B cell (primary cell): ENCODE data around the gene KLHL1. TPM values are rescaled to one million over a fixed set of nuclear protein-coding genes. Genes with fewer than 3 reads are reported as not detected.

ENCODE experiments used
- ATAC-seq: fragments of 200-7000 bp; cut with Tn5 transposase; one replicate; pipeline ENCODE4 v1.10.0; 2021; ENCODE audit warnings: low read depth, mild to moderate bottlenecking, moderate number of reproducible peaks, moderate library complexity
- CTCF ChIA-PET: fragments of 350-600 bp; sonication (Branson Sonifier 250); formaldehyde crosslinking; loops from one replicate; lab custom pipeline; 2021; ENCODE audit warnings: antibody characterized with exemption, inconsistent platforms; lab: Charles Lee
- POLR2A ChIA-PET: fragments of 350-600 bp; sonication (Branson Sonifier 250); formaldehyde crosslinking; loops from one replicate; lab custom pipeline; 2021; ENCODE audit warnings: antibody characterized with exemption; lab: Charles Lee
- DNase-seq: peaks from one replicate; pipeline ENCODE4 v3.0.0; 2013
- H2AFZ ChIP-seq: 2 replicates; pipeline ENCODE4 v1.6.1; 2012; ENCODE audit warnings: mild to moderate bottlenecking, low read depth, low read length; ENCODE audit not compliant: insufficient read depth, poor library complexity, severe bottlenecking
- H3K27ac ChIP-seq, 2 donors: 1 replicate in 1 of 2; 2 replicates in 1 of 2; pipeline ENCODE4 v1.5.1; 2012 to 2013; ENCODE audit warnings: low read length in 2 of 2, mild to moderate bottlenecking in 2 of 2, moderate library complexity in 1 of 2
- H3K27me3 ChIP-seq, 4 experiments: fragments of 200-600 bp in 1 of 4; sonication (generic) in 1 of 4; replicated peaks in 1 of 4; 1 replicate in 2 of 4; 2 replicates in 2 of 4; pipeline versions ENCODE4 v1.6.1 to v1.7.0; 2013 to 2016; ENCODE audit warnings: low read length in 3 of 4, mild to moderate bottlenecking in 2 of 4, mixed read lengths in 1 of 4, moderate library complexity in 1 of 4; ENCODE audit not compliant: insufficient read depth in 4 of 4, control insufficient read depth in 3 of 4; ENCODE audit errors: control extremely low read depth in 1 of 4
- H3K36me3 ChIP-seq, 2 experiments: replicated peaks in 1 of 2; 1 replicate in 1 of 2; 2 replicates in 1 of 2; pipeline versions ENCODE4 v1.6.1 to v1.7.1; 2013; ENCODE audit warnings: low read length in 1 of 2; ENCODE audit not compliant: insufficient read depth in 2 of 2, control insufficient read depth in 1 of 2; ENCODE audit errors: control extremely low read depth in 1 of 2, extremely low read depth in 1 of 2
- H3K4me1 ChIP-seq, 2 donors: fragments of 200-600 bp in 1 of 2; sonication (generic) in 1 of 2; 1 replicate in 1 of 2; 2 replicates in 1 of 2; pipeline versions ENCODE4 v1.5.1 to v1.6.1; 2013 to 2017; ENCODE audit warnings: low read length in 2 of 2; ENCODE audit not compliant: control insufficient read depth in 2 of 2, insufficient read depth in 2 of 2
- H3K4me2 ChIP-seq: replicated peaks from 2 replicates; pipeline ENCODE3; 2012; ENCODE audit warnings: mild to moderate bottlenecking, low read depth, low read length; ENCODE audit not compliant: poor library complexity, severe bottlenecking
- H3K4me3 ChIP-seq, 5 experiments: fragments of 200-600 bp in 1 of 5; sonication (generic) in 1 of 5; 1 replicate in 3 of 5; 2 replicates in 2 of 5; pipeline versions ENCODE4 v1.5.1 to v1.7.0; 2011 to 2016; ENCODE audit warnings: low read length in 4 of 5, mild to moderate bottlenecking in 4 of 5, low read depth in 2 of 5, control low read depth in 1 of 5, moderate library complexity in 1 of 5; ENCODE audit not compliant: insufficient read depth in 1 of 5; ENCODE audit errors: control extremely low read depth in 1 of 5, extremely low read depth in 1 of 5
- H3K79me2 ChIP-seq: fragments of 200-600 bp; sonication (generic); one replicate; pipeline ENCODE4 v1.6.0; 2016; ENCODE audit warnings: low read length; ENCODE audit not compliant: control insufficient read depth, insufficient read depth
- H3K9ac ChIP-seq: fragments of 200-600 bp; sonication (generic); 2 replicates; pipeline ENCODE4 v1.6.1; 2017; ENCODE audit warnings: mild to moderate bottlenecking, low read length, moderate library complexity
- H3K9me3 ChIP-seq, 3 donors: one replicate each; pipeline versions ENCODE4 v1.6.1 to v1.7.1; 2013; ENCODE audit warnings: low read length in 2 of 3; ENCODE audit not compliant: control insufficient read depth in 2 of 3, insufficient read depth in 1 of 3; ENCODE audit errors: control extremely low read depth in 1 of 3
- H4K20me1 ChIP-seq: 2 replicates; pipeline ENCODE4 v1.6.0; 2012; ENCODE audit warnings: mild to moderate bottlenecking, low read length; ENCODE audit not compliant: insufficient read depth, control insufficient read depth, poor library complexity, severe bottlenecking
- H3K27ac Mint-ChIP-seq: one replicate; pipeline ENCODE4 v1.8.0; 2021; ENCODE audit warnings: mixed read lengths
- H3K27me3 Mint-ChIP-seq: one replicate; pipeline ENCODE4 v1.8.0; 2021; ENCODE audit warnings: mixed read lengths
- H3K4me1 Mint-ChIP-seq: one replicate; pipeline ENCODE4 v1.8.0; 2021; ENCODE audit warnings: mixed read lengths
- H3K4me3 Mint-ChIP-seq: one replicate; pipeline ENCODE4 v1.8.0; 2021; ENCODE audit warnings: mixed read lengths
- H3K9me3 Mint-ChIP-seq: one replicate; pipeline ENCODE4 v1.8.0; 2022; ENCODE audit warnings: mixed read lengths; ENCODE audit not compliant: insufficient read depth
- EZH2 ChIP-seq: IDR thresholded peaks from 2 replicates; pipeline ENCODE4 v1.6.1; 2012; ENCODE audit warnings: borderline replicate concordance, low read depth, mild to moderate bottlenecking, moderate library complexity, low read length; ENCODE audit not compliant: insufficient read depth, poor library complexity, severe bottlenecking
- WGBS: methylation state at CpG from one replicate; pipeline ENCODE4 v1.1.5; 2013; ENCODE audit warnings: missing lambda C conversion rate; ENCODE audit not compliant: insufficient coverage; 5-methylcytosine and 5-hydroxymethylcytosine counted together
- intact Hi-C: fragments of 100-400 bp; cut with micrococcal nuclease; formaldehyde crosslinking; loops from one replicate; pipeline ENCODE4 v1.10.0; 2022
- polyA plus RNA-seq: library from polyadenylated mRNA; depleted of rRNA; stranded (reverse); fragments of >200 nt; gene quantifications from 2 replicates; pipeline ENCODE4 v1.2.3, GENCODE V29; 2012
- total RNA-seq, 2 donors: library from RNA; stranded (reverse); fragments of 120-200 nt in 1 of 2; gene quantifications; 1 replicate in 1 of 2; 2 replicates in 1 of 2; pipeline versions ENCODE4 v1.2.3 to v1.2.4, GENCODE V29; 2013 to 2022
- TF ChIP-seq, protein P1 (sequence below): fragments of 200-600 bp; IDR thresholded peaks from one replicate; pipeline ENCODE4 v1.8.0; 2022; ENCODE audit warnings: antibody characterized with exemption, mild to moderate bottlenecking

Gene KLHL1
- total and polyA plus RNA-seq, 2 donors (not counting 1 experiment from before 2014, with no cell fraction given), result not detected

DNA sequence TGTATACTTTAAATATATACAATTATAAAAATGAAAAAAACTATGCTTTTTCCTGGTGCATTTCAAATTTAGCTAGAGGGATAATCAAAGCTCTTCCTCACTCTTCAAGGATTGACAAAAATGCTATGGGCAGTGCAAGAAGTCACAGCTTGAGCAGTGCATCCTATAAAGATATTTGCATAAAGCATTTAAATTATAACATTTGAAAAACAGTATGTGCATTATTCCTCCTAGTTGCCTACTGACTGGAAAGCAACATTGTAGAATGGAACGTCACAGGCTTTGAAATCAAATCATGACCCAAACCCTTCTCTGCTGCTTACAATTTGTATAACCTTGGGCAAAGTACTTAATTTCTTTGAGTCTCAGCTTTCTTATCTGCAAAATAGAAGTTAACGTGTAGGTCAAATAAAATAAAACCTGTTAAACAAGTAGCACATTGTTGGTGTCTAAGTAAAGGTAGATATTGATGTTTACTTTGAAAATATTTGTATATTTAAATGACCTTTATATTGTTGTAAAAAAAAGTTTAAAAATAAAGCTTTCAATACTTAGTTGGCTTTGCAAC is 9.2 kb upstream of the KLHL1 start:
- Histone ChIP-seq H3K27ac (no peak overlapping the region), H3K9ac (no peak overlapping the region), H2AFZ (no peak overlapping the region), H3K4me2 (no peak overlapping the region), H3K27me3 (no peaks in the 10 kb centered on the region), H4K20me1 (no peaks in the 10 kb centered on the region), H3K9me3 (peaks cover 0 to 1% (median 0%) of the 10 kb centered on the region in 3 donors), H3K79me2 (no peaks in the 10 kb centered on the region), H3K4me1 (no peaks in the 10 kb centered on the region), H3K36me3 (no peaks in the 10 kb centered on the region), H3K4me3 (no peak overlapping the region)
- no peak for DNase-seq
- Mint-ChIP-seq H3K9me3 (no peaks in the 10 kb centered on the region), H3K4me1 (no peaks in the 10 kb centered on the region), H3K27ac (no peak overlapping the region), H3K27me3 (no peaks in the 10 kb centered on the region), H3K4me3 (no peak overlapping the region)
- ChIA-PET CTCF (no interaction called here), POLR2A (no interaction called here)
- WGBS, result no CpG with 5 or more reads among the region's 2 CpGs
- ATAC-seq, result no peak
- intact Hi-C loops, result no loop called here
- no peak for TF ChIP-seq EZH2
- TF ChIP-seq, protein P1, sequence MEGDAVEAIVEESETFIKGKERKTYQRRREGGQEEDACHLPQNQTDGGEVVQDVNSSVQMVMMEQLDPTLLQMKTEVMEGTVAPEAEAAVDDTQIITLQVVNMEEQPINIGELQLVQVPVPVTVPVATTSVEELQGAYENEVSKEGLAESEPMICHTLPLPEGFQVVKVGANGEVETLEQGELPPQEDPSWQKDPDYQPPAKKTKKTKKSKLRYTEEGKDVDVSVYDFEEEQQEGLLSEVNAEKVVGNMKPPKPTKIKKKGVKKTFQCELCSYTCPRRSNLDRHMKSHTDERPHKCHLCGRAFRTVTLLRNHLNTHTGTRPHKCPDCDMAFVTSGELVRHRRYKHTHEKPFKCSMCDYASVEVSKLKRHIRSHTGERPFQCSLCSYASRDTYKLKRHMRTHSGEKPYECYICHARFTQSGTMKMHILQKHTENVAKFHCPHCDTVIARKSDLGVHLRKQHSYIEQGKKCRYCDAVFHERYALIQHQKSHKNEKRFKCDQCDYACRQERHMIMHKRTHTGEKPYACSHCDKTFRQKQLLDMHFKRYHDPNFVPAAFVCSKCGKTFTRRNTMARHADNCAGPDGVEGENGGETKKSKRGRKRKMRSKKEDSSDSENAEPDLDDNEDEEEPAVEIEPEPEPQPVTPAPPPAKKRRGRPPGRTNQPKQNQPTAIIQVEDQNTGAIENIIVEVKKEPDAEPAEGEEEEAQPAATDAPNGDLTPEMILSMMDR, result no peak

GRCh38 chr13:70107498-70108281 is 562 bp downstream of the KLHL1 start, which contains the start of gene ATXN8OS:
Gene ATXN8OS, plus strand, starts transcription at chr13:70107826.
- H3K9me3 ChIP-seq, result peaks cover 0 to 11% (median 0%) of the 10 kb centered on the region in 3 donors
- ATAC-seq, result no peak
- H3K4me3 ChIP-seq, result no peak within 1 kb of the TSS
- no peaks in the 10 kb centered on the region for H3K4me1 ChIP-seq
- no peak for DNase-seq
- H3K9ac ChIP-seq, result no peak within 1 kb of the TSS
- Mint-ChIP-seq H3K4me3 (no peak within 1 kb of the TSS), H3K9me3 (no peaks in the 10 kb centered on the region), H3K27ac (no peak within 1 kb of the TSS), H3K4me1 (no peaks in the 10 kb centered on the region), H3K27me3 (no peaks in the 10 kb centered on the region)
- no peak within 1 kb of the TSS for H2AFZ ChIP-seq
- H4K20me1 ChIP-seq, result no peaks in the 10 kb centered on the region
- TF ChIP-seq, protein P1, result no peak
- no peak for TF ChIP-seq EZH2
- intact Hi-C loops, result no loop called here
- no peaks in the 10 kb centered on the region for H3K79me2 ChIP-seq
- no peaks in the 10 kb centered on the region for H3K27me3 ChIP-seq
- ChIA-PET CTCF (no interaction called here), POLR2A (no interaction called here)
- no peaks in the 10 kb centered on the region for H3K36me3 ChIP-seq
- no peak within 1 kb of the TSS for H3K27ac ChIP-seq
- WGBS, result 16% methylated on average over 53 of the region's 53 CpGs
- no peak within 1 kb of the TSS for H3K4me2 ChIP-seq
